Measurements from ENCODE around the gene PPARA. TPM values are rescaled to one million over a fixed set of nuclear protein-coding genes. Genes with fewer than 3 reads are reported as not detected.

The PPARA gene
- total RNA-seq (100 to 1,000 TPM in 1 of 9 donors, 10 to 100 TPM in 8; 26.1 to 208 (median 38.8) TPM), polyA plus RNA-seq (10 to 100 TPM in 1 of 3 donors, 1 to 10 TPM in 2; 5.1 to 17.0 (median 8.4) TPM)
- long read RNA-seq, donor 1, result 0 reads
- long read RNA-seq, donor 2, full-length matches to known transcripts, result 2 of 2 reads
- long read RNA-seq, donor 2, partial matches to known transcripts, result 0 of 2 reads
- long read RNA-seq, donor 2, other reads (novel, unspliced or antisense), result 0 of 2 reads
- long read RNA-seq, donor 3, full-length matches to known transcripts, result 1 of 1 reads
- long read RNA-seq, donor 3, partial matches to known transcripts, result 0 of 1 reads
- long read RNA-seq, donor 3, other reads (novel, unspliced or antisense), result 0 of 1 reads
- long read RNA-seq, donor 4, partial matches to known transcripts, result 0 of 5 reads
- long read RNA-seq, donor 4, other reads (novel, unspliced or antisense), result 5 of 5 reads
- long read RNA-seq, donor 5, partial matches to known transcripts, result 1 of 15 reads
- long read RNA-seq, donor 5, other reads (novel, unspliced or antisense), result 14 of 15 reads
- long read RNA-seq, donor 6, partial matches to known transcripts, result 0 of 5 reads
- long read RNA-seq, donor 6, other reads (novel, unspliced or antisense), result 5 of 5 reads
- long read RNA-seq, donor 7, result 0 reads
- long read RNA-seq, donor 8, result 0 reads
- long read RNA-seq, donor 9, full-length matches to known transcripts, result 2 of 11 reads
- long read RNA-seq, donor 9, partial matches to known transcripts, result 9 of 11 reads
- long read RNA-seq, donor 9, other reads (novel, unspliced or antisense), result 0 of 11 reads
- long read RNA-seq, donor 10, partial matches to known transcripts, result 0 of 1 reads
- long read RNA-seq, donor 10, other reads (novel, unspliced or antisense), result 0 of 1 reads

DNA sequence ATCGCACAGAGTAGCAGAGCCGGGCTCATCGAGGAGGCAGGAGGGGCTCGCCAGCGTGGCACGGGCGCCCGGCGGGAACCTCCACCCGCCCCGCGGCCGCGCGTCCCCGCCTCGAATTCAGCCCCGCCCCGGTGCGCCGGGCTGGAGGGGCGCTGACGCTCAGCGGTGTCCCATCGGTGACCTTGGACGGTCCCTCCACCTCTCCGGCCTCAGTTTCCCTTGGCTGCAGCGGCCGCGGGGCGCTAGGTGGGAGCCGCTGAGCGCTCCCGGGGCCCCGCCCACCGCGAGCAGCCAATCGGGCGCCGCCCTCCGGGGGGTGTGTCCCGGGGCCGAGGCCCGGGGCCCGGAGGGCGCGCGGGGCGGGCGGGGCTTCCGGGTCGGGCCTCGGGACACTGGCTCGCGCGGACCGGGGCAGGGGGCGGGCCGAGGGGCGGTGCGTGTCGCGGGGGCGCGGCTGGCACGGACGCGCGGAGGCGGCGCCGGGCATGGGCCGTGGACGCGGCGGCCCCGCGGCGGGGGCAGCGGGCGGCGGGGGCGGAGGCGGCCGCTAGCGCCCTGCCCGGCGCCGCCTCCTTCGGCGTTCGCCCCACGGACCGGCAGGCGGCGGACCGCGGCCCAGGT is at the start of gene PPARA:
Gene PPARA, plus strand, starts transcription at position 493 of the 621 bp plus-strand sequence. CDS start 47,858 bp downstream, outside the sequence.
- H3K27ac ChIP-seq, result peak within 1 kb of the TSS in 4 of 5 donors; percentile 66 to 90 (median 80)
- H3K4me3 ChIP-seq, result peak within 1 kb of the TSS; percentile 37 to 97 (median 76)
- peak; percentile 84 to 94 (median 92) for DNase-seq
- intact Hi-C loops (cut with DNase I), result no loop called here
- peaks cover 4 to 23% of the 10 kb centered on the region in 2 donors for H3K4me1 ChIP-seq (replicated peaks in 1 of 2)
- H3K36me3 ChIP-seq (replicated peaks in 1 of 2), result peaks cover 0 to 5% of the 10 kb centered on the region in 2 donors
- 0 to 1% (median 0%) methylated on average over 1 to 98 of the region's 98 CpGs; no CpG with 5 or more reads in 1 of the 4 donors for WGBS, 4 donors
- no peaks in the 10 kb centered on the region for H3K9me3 ChIP-seq (replicated peaks in 1 of 3)
- no peak for TF ChIP-seq POLR2A (IDR thresholded peaks at IDR 0.05)
- TF ChIP-seq, protein P1, sequence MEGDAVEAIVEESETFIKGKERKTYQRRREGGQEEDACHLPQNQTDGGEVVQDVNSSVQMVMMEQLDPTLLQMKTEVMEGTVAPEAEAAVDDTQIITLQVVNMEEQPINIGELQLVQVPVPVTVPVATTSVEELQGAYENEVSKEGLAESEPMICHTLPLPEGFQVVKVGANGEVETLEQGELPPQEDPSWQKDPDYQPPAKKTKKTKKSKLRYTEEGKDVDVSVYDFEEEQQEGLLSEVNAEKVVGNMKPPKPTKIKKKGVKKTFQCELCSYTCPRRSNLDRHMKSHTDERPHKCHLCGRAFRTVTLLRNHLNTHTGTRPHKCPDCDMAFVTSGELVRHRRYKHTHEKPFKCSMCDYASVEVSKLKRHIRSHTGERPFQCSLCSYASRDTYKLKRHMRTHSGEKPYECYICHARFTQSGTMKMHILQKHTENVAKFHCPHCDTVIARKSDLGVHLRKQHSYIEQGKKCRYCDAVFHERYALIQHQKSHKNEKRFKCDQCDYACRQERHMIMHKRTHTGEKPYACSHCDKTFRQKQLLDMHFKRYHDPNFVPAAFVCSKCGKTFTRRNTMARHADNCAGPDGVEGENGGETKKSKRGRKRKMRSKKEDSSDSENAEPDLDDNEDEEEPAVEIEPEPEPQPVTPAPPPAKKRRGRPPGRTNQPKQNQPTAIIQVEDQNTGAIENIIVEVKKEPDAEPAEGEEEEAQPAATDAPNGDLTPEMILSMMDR (IDR thresholded peaks at IDR 0.05), result no peak
- H3K27me3 ChIP-seq, result no peaks in the 10 kb centered on the region

DNA sequence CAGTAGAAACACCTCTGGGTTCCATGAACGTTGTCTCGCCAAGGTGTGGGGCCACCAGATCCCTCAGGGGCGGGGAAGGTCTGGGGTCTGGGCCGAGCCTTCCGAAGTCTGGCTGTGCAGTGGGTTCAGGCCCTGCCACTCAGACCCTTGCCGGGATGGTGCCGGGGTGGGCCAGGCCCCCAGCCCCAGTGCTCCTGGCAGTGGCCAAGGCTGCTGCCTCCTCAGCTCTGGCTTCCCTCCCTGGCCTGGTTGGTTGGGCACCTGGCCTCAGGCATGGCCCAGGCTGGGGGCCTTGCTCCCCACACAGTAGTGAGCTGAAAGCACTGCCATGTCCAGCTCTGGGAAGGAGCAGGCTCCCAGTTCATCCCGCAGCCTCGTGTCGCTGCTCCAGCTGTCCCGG is 48.2 kb upstream of the PPARA start:
- intact Hi-C loops (cut with DNase I), result no loop called here
- H3K9me3 ChIP-seq (replicated peaks in 1 of 3), result no peaks in the 10 kb centered on the region
- TF ChIP-seq, protein P1 (IDR thresholded peaks at IDR 0.05), result no peak
- TF ChIP-seq POLR2A (IDR thresholded peaks at IDR 0.05), result no peak
- H3K4me1 ChIP-seq (replicated peaks in 1 of 2), result peaks cover 42 to 76% of the 10 kb centered on the region in 2 donors
- 72 to 82% (median 81%) methylated on average over 2 to 11 of the region's 11 CpGs; no CpG with 5 or more reads in 1 of the 4 donors for WGBS, 4 donors
- no peak for DNase-seq
- peak overlapping the region in 4 of 5 donors; percentile 13 to 95 (median 86) for H3K27ac ChIP-seq
- H3K36me3 ChIP-seq (replicated peaks in 1 of 2), result peaks cover 0 to 82% of the 10 kb centered on the region in 2 donors
- H3K27me3 ChIP-seq, result no peaks in the 10 kb centered on the region
- H3K4me3 ChIP-seq, result no peak overlapping the region

DNA sequence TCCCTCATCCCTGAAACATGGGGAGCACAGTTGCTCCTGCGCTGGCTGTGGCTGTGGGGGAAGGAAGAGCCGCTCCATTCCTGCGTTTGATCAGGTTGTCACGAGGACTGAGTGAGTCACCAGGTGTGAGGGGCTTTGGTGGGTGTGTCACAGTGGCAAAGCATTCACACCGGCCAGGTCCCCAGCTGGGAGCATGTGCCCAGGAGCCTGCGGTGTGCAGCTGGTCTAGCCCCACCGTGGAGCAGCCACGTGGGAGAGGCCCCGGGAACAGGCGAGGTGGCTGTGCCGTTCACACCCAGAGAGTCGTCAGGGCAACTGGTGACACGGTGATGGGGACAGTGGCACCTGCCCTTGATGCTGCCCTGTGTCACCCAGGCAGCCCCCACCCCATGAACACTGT is 47.6 kb upstream of the PPARA start:
- H3K27me3 ChIP-seq, result no peaks in the 10 kb centered on the region
- no peaks in the 10 kb centered on the region for H3K9me3 ChIP-seq (replicated peaks in 1 of 3)
- intact Hi-C loops (cut with DNase I), result no loop called here
- DNase-seq, result peak in 3 of 7 donors; percentile 42 to 56 (median 51)
- H3K27ac ChIP-seq, result peak overlapping the region in 4 of 5 donors; percentile 81 to 95 (median 86)
- H3K4me3 ChIP-seq, result no peak overlapping the region
- H3K4me1 ChIP-seq (replicated peaks in 1 of 2), result peaks cover 48 to 77% of the 10 kb centered on the region in 2 donors
- TF ChIP-seq, protein P1 (IDR thresholded peaks at IDR 0.05), result no peak
- no peak for TF ChIP-seq POLR2A (IDR thresholded peaks at IDR 0.05)
- 56 to 81% (median 62%) methylated on average over 3 to 13 of the region's 13 CpGs for WGBS, 4 donors
- peaks cover 0 to 80% of the 10 kb centered on the region in 2 donors for H3K36me3 ChIP-seq (replicated peaks in 1 of 2)
